Inflammatory macrophage (primary cell): ENCODE results near the gene UCN2.

Experiments
- DNase-seq, 2 donors: peaks; one replicate each; pipeline ENCODE4 v3.0.0-alpha.2; 2020 to 2022

The UCN2 gene

DNA sequence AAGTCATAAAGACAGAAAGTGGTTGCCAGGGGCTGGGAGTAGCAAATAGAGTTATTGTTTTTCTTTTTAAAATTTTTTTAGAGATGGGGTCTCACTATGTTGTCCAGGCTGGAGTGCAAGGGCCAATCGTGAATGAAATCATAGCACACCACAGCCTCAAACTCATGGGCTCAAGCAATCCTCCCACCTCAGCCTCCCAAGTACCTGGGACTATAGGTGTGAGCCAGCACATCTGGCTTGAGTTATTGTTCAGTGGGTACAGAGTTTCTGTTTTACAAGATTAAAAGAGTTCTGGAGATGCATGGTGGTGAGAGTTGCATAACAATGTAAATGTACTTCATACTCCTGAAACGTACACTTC lies 30.6 kb downstream of the UCN2 start:
- no peak for DNase-seq

GRCh38 chr3:48532271-48532976 lies 31.2 kb downstream of the UCN2 start:
- DNase-seq, result peak; percentile 74 to 84

GRCh38 chr3:48530701-48531100 lies 32.9 kb downstream of the UCN2 start:
- peak; percentile 53 to 73 for DNase-seq

- peak; percentile 78 to 85 for DNase-seq
These were observed 34.8 kb downstream of the UCN2 start for GRCh38 chr3:48528754-48529153.

GRCh38 chr3:48528048-48528447 lies 35.5 kb downstream of the UCN2 start:
- peak; percentile 80 to 85 for DNase-seq

GRCh38 chr3:48524970-48525369 lies 38.6 kb downstream of the UCN2 start:
- no peak for DNase-seq

- DNase-seq, result no peak
These were observed 41.9 kb downstream of the UCN2 start for GRCh38 chr3:48521635-48522034.

GRCh38 chr3:48519277-48519643 lies 44.3 kb downstream of the UCN2 start:
- no peak for DNase-seq

DNA sequence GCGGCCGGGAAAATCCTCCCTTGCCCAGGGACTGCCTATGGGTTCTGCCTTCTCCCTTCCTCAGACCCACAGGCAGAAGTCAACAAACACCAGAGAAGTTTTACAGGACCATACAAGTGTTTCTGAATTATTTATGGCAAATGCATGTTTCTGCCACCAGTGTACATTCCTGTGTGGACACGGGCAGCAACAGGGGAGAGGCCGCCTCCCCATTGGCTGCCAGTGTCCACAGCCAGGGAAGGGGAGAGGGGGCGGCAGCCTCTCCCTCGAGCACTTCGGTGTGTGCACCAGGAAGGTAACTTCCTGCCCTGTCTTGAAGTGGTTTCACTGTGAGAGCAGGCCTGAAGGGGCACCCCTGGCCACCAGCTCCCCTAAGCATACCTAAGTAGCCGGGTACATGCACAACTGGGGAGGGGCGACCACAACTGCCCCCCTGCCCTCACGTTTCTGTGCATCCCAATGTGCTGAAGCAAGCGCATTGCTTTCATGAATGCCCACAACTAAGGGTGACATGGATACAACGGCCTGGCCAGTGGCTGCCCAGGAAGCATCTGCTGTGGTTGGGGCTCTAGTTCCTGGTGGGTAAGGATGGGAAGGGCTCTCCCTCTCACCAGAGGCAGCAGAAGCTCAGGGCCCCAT lies 44.8 kb downstream of the UCN2 start:
- no peak for DNase-seq

DNA sequence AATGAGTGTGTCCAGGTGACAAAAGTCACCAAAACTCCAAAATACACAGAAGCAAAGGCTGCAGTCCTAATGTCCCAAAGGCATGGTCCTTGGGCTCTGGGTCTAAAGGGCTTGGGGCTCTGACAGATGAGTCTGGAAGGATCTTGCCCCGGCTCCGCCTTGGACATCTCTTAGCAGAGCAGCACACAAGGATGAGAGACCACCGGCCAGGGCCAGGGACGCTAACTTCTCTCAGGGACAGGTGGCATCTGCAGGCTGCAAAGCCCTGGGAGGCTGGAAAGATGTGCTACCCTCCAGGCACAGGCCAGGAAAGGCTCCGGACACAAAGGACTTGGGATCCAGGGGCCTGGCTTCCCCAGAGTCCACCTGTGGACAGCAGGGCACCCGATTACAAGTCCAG lies 45.5 kb downstream of the UCN2 start:
- DNase-seq, result no peak

DNA sequence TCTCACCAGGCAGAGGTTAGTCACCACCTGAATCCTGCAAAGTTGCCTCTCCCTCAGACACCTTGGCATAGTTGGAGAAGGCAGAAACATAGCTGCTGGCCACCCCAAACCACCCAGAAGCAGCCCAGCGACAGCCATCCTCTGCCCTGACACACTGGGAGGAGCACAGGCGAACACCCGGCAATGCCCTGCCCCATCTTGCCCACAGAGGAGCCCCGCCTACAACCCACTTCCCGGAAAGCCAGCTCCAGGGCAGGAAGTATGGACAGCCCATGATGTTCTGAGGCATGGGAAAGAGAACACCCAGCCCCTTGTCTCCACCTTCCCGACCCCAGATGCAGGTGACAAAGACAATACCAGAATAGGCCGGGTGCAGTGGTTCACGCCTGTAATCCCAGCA lies 47.0 kb downstream of the UCN2 start:
- DNase-seq, result no peak

DNA sequence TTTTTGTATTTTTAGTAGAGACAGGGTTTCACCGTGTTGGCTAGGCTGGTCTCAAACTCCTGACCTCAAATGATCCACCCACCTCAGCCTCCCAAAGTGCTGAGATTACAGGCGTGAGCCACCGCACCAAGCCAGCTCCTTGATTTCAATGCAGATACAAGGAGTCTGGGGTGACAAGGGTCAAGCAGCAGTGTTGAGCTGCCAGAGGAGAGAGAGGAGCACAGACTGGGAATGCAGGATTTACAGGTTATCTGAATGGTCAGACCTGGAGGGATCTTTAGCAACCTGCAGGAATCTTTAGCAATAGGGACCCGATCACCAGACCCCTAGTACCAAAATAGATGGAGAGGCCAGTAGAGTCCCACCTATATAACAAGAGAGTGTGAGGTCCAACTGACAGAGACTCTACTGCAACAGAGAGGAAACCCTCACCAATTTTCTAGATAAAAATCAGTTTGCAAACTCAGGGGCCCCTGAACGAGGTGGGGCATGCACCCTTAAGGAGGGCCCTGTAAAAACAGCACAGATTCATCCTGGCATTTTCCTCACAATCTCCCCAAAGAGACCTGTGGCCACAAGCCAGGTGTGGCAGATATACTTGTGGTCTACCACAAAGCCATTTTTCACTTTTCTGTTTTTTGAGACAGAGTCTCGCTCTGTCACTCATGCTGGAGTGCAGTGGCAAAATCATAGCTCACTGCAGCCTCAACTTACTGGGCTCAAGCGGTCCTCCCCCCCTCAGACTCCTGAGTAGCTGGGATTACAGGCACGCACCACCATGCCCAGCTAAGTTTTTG lies 49.0 kb downstream of the UCN2 start:
- no peak for DNase-seq
